GM12873 (cell line): ENCODE data around the gene SLC9A3.

Source experiments
- TF ChIP-seq, protein P1 (sequence below): IDR thresholded peaks from 2 replicates; pipeline ENCODE4 v1.5.1; 2012; ENCODE audit warnings: low read depth, mild to moderate bottlenecking, moderate library complexity, low read length, control low read depth; ENCODE audit not compliant: insufficient read depth; ENCODE audit errors: missing control alignments

SLC9A3 gene

DNA sequence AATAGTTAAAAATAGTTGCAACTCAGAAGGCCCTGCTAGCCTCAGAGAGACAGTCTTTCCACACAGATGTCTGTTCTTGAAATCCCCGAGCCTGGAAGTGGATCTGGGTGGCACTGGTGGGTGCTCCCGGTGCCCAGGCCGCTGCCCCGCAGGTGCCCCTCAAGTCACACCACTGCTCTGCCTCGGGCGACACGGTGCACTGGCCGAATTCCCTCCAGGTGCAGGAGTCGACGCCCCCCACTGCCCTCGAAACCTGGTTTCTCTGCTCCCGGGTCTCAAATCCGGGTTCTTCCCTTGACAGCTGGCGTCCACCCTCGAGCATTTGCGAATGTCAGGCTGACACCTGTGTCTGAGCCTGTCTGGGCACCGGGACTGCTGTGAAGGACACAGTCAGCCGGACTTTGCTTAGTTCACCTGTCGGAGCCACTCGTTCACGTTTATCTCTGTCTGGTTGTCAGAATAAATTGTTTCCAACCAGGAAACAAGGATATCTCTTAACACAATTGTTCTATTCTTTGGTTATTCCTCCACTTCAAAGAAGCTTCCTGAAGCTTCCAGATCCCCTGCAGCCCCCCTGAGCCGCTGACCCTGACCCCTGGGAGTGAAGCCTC lies 27.1 kb downstream of the SLC9A3 start:
- TF ChIP-seq, protein P1, sequence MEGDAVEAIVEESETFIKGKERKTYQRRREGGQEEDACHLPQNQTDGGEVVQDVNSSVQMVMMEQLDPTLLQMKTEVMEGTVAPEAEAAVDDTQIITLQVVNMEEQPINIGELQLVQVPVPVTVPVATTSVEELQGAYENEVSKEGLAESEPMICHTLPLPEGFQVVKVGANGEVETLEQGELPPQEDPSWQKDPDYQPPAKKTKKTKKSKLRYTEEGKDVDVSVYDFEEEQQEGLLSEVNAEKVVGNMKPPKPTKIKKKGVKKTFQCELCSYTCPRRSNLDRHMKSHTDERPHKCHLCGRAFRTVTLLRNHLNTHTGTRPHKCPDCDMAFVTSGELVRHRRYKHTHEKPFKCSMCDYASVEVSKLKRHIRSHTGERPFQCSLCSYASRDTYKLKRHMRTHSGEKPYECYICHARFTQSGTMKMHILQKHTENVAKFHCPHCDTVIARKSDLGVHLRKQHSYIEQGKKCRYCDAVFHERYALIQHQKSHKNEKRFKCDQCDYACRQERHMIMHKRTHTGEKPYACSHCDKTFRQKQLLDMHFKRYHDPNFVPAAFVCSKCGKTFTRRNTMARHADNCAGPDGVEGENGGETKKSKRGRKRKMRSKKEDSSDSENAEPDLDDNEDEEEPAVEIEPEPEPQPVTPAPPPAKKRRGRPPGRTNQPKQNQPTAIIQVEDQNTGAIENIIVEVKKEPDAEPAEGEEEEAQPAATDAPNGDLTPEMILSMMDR = no peak

DNA sequence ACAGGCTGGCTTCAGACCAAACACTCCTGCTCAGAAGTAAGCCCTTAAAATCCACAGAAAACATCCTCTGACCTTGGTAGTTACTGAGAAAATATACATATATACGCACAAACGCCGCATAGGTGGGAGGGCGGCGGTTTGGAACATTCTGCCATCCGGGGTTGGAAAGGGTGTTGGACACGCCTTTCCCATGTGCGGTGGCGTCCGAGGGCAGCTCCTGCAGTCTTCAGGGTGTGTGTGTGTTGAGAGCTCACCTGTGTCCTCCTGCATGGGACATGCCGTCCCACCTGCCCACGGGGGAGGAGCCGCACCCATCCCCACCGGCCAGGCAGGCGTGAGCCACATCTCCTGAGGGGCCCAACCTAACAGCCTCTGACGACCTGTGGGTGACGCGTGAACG lies 28.2 kb downstream of the SLC9A3 start:
- TF ChIP-seq, protein P1 = no peak

DNA sequence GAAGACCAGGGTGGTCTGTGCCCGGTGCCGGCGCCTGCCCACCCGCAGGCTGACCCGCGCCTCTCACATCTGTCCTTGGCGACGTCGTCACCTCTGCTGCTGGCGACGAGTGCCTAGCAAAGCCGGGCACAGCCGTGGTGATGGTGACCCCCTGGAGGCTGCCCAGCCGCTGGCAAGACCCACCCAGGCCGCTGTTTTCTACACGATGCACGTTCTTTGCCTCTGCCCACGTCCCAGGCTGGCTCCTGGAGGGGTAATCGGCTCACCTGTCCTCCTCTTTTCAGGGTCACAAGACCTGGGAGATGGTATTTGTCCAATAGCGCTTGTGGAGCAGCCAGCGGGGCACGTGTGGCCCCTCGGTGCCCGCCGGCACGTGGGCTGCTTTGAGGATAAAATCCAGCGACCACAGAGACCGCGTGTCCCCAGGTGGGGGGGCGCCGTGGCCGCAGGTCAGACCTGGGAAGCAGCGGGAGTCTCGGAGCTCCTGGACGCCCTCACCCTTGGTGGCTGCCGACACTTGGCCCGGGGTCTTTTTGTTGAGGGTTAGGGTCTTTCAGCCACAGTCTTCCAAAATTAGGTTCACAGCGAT lies 29.5 kb downstream of the SLC9A3 start:
- TF ChIP-seq, protein P1 = no peak

DNA sequence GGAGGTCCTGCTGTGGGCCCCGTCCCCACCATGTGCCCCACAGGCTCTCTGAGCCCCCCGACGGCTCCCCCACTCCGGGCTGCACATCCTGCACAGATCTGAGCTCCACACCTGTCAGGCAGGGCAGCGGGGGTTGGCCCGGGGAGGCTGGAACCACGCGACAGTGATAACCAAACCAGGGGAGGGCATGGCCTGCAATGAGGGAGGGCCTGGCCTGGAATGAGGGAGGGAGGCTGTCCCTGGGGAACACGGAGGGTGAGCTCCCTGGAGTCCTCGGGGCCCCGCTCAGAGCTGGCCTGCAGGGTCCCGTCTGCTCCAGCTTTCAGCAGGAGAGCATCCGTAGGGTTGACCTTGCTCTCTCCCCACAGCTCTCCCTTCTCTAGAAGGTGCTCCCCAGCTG lies 30.5 kb downstream of the SLC9A3 start:
- TF ChIP-seq, protein P1 = no peak

DNA sequence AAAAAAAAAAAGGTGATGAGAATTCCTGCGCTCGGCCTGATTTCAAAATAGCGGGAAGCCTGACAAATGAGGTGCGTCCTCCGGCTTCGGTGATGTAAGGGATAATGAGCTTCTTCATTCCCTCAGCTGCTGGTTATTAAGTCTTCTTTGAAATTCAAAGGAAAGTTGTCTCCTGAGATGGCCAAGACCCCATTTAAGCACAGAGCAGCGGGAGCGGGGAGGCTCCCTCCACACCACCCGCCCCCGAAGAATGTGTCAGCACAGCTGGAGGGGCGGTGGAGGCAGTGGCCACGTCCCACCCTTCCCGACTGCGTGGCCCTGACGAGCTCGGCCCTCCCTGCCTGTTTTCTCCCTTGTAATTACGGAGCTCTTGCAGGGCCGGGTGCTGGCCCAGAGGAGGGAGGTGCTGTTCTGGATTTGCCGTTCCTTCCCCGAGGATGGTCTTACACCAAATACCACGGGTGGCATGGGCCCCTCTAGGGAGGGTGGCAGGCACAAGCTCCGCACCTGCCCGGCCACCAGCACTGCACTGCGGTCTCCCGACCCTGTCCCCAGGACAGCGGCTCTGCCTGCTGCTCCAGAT lies 31.0 kb downstream of the SLC9A3 start:
- TF ChIP-seq, protein P1 = no peak

DNA sequence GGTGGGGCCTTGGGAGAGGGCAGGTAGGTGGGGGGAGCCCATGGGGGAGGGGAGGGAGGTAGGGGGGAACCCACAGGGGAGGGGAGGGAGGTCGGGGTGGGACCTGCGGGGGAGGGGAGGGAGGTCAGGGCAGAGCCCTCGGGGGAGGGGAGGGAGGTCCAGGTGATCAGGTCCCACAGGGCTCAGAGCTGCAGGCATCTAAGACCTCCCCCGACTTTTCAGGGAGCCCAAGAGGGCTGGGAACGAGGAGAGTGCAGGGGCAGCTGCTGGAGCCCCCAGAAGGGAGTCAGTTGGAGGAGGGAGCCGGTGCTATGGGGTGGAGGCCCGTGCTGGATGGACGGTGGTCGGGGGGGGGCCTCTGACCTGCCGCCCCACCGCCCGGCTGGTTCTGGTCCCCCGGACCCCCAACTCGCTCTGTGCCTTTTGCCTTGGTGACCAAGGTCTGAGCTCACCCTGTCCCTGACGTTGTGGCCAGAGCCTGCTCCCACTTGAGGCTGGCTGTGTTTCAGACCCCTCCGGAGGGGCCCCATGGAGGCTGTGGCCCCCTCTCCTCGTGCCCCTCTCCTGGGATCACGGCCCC lies 31.8 kb downstream of the SLC9A3 start:
- TF ChIP-seq, protein P1 = no peak

DNA sequence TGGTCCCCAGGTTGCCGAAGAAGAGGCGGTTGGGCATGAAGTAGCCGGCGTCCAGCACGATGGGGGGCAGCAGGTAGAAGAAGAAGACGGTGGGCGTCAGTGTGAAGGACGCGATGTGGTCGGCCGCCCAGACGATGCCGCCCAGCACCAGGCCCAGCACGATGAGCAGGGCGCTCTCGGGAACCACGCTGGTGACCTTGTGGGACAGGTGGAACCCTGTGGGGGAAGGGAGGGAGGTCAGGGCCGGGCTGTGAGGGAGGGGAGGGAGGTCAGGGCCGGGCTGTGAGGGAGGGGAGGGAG lies 32.4 kb downstream of the SLC9A3 start:
- TF ChIP-seq, protein P1 = no peak
